HL-60 (cell line): Measurements from ENCODE around the gene PRKCD.
A peak's percentile ranks its signal among the peaks of the same experiment; 100 is the strongest.

Source experiments
- DNase-seq, 2 experiments: peaks; one replicate each; pipeline ENCODE4 v3.0.0-alpha.2; 2010 to 2020; ENCODE audit warnings: low read depth in 1 of 2, low spot score in 1 of 2
- H3K27ac ChIP-seq: fragments of 250-450 bp; sonication (Bioruptor Pico); replicated peaks from 2 replicates; pipeline ENCODE4 v1.5.1; 2020; ENCODE audit warnings: mild to moderate bottlenecking, moderate library complexity
- H3K27me3 ChIP-seq: fragments of 250-450 bp; sonication (Bioruptor Pico); 2 replicates; pipeline ENCODE4 v1.5.1; 2021; ENCODE audit warnings: mild to moderate bottlenecking, moderate library complexity; ENCODE audit not compliant: insufficient read depth, poor library complexity, severe bottlenecking
- H3K4me3 ChIP-seq: replicated peaks from 2 replicates; pipeline ENCODE4 v1.5.1; 2011; ENCODE audit warnings: mild to moderate bottlenecking, control low read depth, low read length; ENCODE audit not compliant: insufficient read depth
- CTCF ChIP-seq: IDR thresholded peaks from one replicate; pipeline ENCODE4 v1.5.1; 2011; ENCODE audit warnings: low read length, control low read depth, inconsistent platforms; ENCODE audit not compliant: insufficient read depth
- GABPA ChIP-seq: IDR thresholded peaks from 2 replicates; pipeline ENCODE4 v1.6.1; 2012; ENCODE audit warnings: low read depth
- POLR2AphosphoS5 ChIP-seq: IDR thresholded peaks from 2 replicates; pipeline ENCODE4 v1.6.1; 2012; ENCODE audit warnings: low read depth
- SPI1 ChIP-seq: IDR thresholded peaks from 2 replicates; pipeline ENCODE4 v1.6.1; 2012; ENCODE audit warnings: low read depth, mild to moderate bottlenecking, borderline replicate concordance
- TF ChIP-seq, protein P1 (sequence below): IDR thresholded peaks from 2 replicates; pipeline ENCODE4 v1.6.1; 2012; ENCODE audit warnings: low read depth; ENCODE audit not compliant: insufficient replicate concordance

Gene PRKCD

DNA sequence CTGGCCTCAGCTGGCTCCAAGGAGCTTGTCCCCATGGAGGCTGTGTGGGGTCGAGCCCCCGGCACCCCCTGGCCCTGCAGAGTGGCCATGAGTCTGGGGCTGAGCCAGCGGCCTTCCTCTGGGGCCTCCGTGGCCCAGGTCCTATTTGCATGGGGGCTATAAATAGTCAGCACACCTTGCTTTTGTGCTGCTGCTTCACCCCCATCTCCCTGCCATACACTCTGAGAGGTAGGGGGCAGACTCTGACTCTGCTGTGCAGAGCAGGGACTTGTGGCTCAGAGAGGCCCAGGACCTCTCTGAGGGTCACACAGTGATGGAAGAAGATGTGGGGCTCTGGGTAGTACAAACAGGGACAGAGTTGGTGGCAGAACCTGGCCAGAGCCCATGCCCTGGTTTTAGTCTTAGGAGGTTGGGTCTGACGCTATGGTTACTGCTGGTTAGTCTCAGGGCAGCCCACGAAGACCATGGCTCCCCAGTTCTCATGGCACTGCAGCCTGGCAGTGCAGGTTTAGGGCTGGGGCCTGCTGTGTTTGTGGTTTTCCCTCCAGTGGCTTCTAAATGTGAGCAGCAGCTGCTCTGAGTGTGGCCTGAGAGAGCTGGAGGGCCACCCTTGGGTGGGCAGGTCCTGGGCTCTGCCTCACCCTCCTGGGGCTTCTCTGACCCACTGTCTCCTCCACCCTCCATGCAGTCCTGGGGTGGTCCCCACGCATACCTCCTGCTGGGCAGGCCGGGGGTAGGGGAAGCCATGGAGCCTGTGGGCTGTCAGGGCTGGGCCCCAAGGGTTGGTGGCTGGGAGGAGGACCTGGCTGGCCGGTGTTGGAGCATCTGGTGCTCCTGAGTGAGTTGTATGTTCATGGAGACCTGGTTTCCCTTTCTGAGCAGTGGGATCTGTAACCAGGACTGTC, 13.6 kb downstream of the PRKCD start:
- no peak overlapping the region for H3K4me3 ChIP-seq
- TF ChIP-seq SPI1, result no peak
- no peak for TF ChIP-seq GABPA
- TF ChIP-seq CTCF, result no peak
- TF ChIP-seq, protein P1, sequence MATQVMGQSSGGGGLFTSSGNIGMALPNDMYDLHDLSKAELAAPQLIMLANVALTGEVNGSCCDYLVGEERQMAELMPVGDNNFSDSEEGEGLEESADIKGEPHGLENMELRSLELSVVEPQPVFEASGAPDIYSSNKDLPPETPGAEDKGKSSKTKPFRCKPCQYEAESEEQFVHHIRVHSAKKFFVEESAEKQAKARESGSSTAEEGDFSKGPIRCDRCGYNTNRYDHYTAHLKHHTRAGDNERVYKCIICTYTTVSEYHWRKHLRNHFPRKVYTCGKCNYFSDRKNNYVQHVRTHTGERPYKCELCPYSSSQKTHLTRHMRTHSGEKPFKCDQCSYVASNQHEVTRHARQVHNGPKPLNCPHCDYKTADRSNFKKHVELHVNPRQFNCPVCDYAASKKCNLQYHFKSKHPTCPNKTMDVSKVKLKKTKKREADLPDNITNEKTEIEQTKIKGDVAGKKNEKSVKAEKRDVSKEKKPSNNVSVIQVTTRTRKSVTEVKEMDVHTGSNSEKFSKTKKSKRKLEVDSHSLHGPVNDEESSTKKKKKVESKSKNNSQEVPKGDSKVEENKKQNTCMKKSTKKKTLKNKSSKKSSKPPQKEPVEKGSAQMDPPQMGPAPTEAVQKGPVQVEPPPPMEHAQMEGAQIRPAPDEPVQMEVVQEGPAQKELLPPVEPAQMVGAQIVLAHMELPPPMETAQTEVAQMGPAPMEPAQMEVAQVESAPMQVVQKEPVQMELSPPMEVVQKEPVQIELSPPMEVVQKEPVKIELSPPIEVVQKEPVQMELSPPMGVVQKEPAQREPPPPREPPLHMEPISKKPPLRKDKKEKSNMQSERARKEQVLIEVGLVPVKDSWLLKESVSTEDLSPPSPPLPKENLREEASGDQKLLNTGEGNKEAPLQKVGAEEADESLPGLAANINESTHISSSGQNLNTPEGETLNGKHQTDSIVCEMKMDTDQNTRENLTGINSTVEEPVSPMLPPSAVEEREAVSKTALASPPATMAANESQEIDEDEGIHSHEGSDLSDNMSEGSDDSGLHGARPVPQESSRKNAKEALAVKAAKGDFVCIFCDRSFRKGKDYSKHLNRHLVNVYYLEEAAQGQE, result no peak
- no peak for TF ChIP-seq POLR2AphosphoS5
- H3K27me3 ChIP-seq, result no peaks in the 10 kb centered on the region
- DNase-seq, result no peak
- H3K27ac ChIP-seq, result peak overlapping the region; percentile 34

- TF ChIP-seq GABPA (no peak), CTCF (no peak)
- TF ChIP-seq, protein P1, result no peak
- Histone ChIP-seq H3K27ac (peak overlapping the region; percentile 15; the same call in 1 of the 2 replicates), H3K4me3 (no peak overlapping the region), H3K27me3 (no peaks in the 10 kb centered on the region)
- no peak for DNase-seq
Observed at GRCh38 chr3:53175613-53176540, 14.9 kb downstream of the PRKCD start.

DNA sequence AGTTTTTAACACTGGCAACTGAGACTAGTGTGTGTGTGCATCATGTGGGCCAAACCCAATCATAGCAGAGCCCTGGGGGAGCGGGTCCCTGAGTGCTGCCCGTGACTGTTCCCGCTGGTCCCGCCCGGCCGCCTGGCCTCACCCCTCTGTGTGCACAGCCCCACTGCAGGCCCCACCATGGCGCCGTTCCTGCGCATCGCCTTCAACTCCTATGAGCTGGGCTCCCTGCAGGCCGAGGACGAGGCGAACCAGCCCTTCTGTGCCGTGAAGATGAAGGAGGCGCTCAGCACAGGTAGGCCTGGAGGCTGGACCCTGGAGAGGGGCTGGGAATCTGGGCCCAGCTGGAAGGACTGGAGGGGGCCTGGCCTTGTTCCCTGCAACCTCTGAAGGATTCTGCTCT, 17.2 kb downstream of the PRKCD start:
- DNase-seq, result no peak
- Histone ChIP-seq H3K4me3 (no peak overlapping the region), H3K27me3 (no peaks in the 10 kb centered on the region), H3K27ac (peak overlapping the region; percentile 32; the same call in 1 of the 2 replicates)
- no peak for TF ChIP-seq SPI1
- TF ChIP-seq, protein P1, result no peak
